Tibial nerve (tissue), 4 donors: ENCODE measurements around the gene KLHL25. TPM values are rescaled to one million over a fixed set of nuclear protein-coding genes. Genes with fewer than 3 reads are reported as not detected.
A peak's percentile ranks its signal among the peaks of the same experiment; 100 is the strongest.

Experiments
- DNase-seq, 2 donors: peaks; one replicate each; pipeline ENCODE4 v3.0.0-alpha.2; 2019; ENCODE audit warnings: low spot score in 2 of 2
- H3K27ac ChIP-seq, 4 donors: fragments of 200-600 bp; sonication (generic) in 3 of 4; one replicate each; pipeline ENCODE4 v1.5.1; 2017 to 2019; ENCODE audit warnings: mild to moderate bottlenecking in 1 of 4
- H3K27me3 ChIP-seq, 2 donors: fragments of 200-600 bp; sonication (generic) in 1 of 2; one replicate each; pipeline versions ENCODE4 v1.5.1 to v1.6.0; 2017 to 2019
- H3K36me3 ChIP-seq, 3 donors: fragments of 200-600 bp; sonication (generic); one replicate each; pipeline ENCODE4 v1.5.1; 2018 to 2019
- H3K4me1 ChIP-seq, 4 donors: fragments of 200-600 bp; sonication (generic) in 3 of 4; one replicate each; pipeline ENCODE4 v1.5.1; 2017 to 2019
- H3K4me3 ChIP-seq, 4 donors: fragments of 200-600 bp; sonication (generic) in 3 of 4; one replicate each; pipeline ENCODE4 v1.5.1; 2017 to 2019; ENCODE audit warnings: mild to moderate bottlenecking in 1 of 4, moderate library complexity in 1 of 4
- H3K9me3 ChIP-seq, 4 donors: fragments of 200-600 bp; sonication (generic) in 3 of 4; one replicate each; pipeline ENCODE4 v1.5.1; 2017 to 2019
- CTCF ChIP-seq, 5 experiments: fragments of 200-600 bp in 3 of 5; fragments of 450-650 bp in 2 of 5; sonication (generic) in 3 of 5; IDR thresholded peaks; one replicate each; pipeline ENCODE4 v1.5.1; 2016 to 2019; ENCODE audit warnings: antibody characterized with exemption in 5 of 5, mild to moderate bottlenecking in 3 of 5, moderate library complexity in 2 of 5
- EP300 ChIP-seq, 2 donors: sonication (generic); formaldehyde crosslinking; IDR thresholded peaks; one replicate each; pipeline ENCODE4 v1.6.1; 2017; ENCODE audit warnings: antibody characterized with exemption in 2 of 2, mild to moderate bottlenecking in 1 of 2
- POLR2A ChIP-seq, 2 donors: fragments of 450-650 bp; IDR thresholded peaks; one replicate each; pipeline ENCODE4 v1.6.1; 2017; ENCODE audit warnings: antibody characterized with exemption in 2 of 2, mild to moderate bottlenecking in 2 of 2, moderate library complexity in 2 of 2
- WGBS, 2 donors: methylation state at CpG; one replicate each; pipeline ENCODE4 v1.1.5; 2018; 5-methylcytosine and 5-hydroxymethylcytosine counted together
- total RNA-seq, 4 donors: library from RNA; depleted of rRNA; stranded (reverse); fragments of >200 nt; gene quantifications; one replicate each; pipeline ENCODE4 v1.1.0, GENCODE V29; 2016

KLHL25 gene
- total RNA-seq, 4 donors from 2014 or later = 8.4 to 34.2 (median 12.6) TPM

GRCh38 chr15:85718981-85719380 is 75.7 kb downstream of the KLHL25 start:
- H3K36me3 ChIP-seq = peaks cover 5 to 97% (median 50%) of the 10 kb centered on the region in 3 donors

GRCh38 chr15:85718271-85718971 is 76.3 kb downstream of the KLHL25 start:
- no peaks in the 10 kb centered on the region for H3K9me3 ChIP-seq
- H3K27me3 ChIP-seq = no peaks in the 10 kb centered on the region
- no peak overlapping the region for H3K4me3 ChIP-seq
- H3K4me1 ChIP-seq = peaks cover 0 to 13% (median under 1%) of the 10 kb centered on the region in 4 donors
- H3K27ac ChIP-seq = peak overlapping the region in 1 of 4 donors; percentile 18
- WGBS, 2 donors = 84 to 90% methylated on average over 12 of the region's 12 CpGs
- TF ChIP-seq CTCF (IDR thresholded peaks at IDR 0.05) = no peak
- TF ChIP-seq EP300 (IDR thresholded peaks at IDR 0.05) = no peak
- TF ChIP-seq POLR2A (IDR thresholded peaks at IDR 0.05) = no peak
- peaks cover 5 to 95% (median 49%) of the 10 kb centered on the region in 3 donors for H3K36me3 ChIP-seq
- no peak for DNase-seq

More at GRCh38 chr15:85718981-85719380, 75.7 kb downstream of the KLHL25 start:
- Histone ChIP-seq H3K27ac (peak overlapping the region in 1 of 4 donors; percentile 18), H3K9me3 (no peaks in the 10 kb centered on the region), H3K27me3 (no peaks in the 10 kb centered on the region), H3K4me1 (peaks cover 0 to 18% (median 4%) of the 10 kb centered on the region in 4 donors), H3K4me3 (no peak overlapping the region)
- no peak for DNase-seq
- WGBS, 2 donors = 82 to 98% methylated on average over 4 of the region's 4 CpGs
- TF ChIP-seq CTCF (IDR thresholded peaks at IDR 0.05) (no peak), EP300 (IDR thresholded peaks at IDR 0.05) (no peak), POLR2A (IDR thresholded peaks at IDR 0.05) (no peak)

- no peak overlapping the region for H3K4me3 ChIP-seq
- H3K27me3 ChIP-seq = no peaks in the 10 kb centered on the region
- DNase-seq = no peak
- 95 to 96% methylated on average over 2 of the region's 2 CpGs for WGBS, 2 donors
- no peaks in the 10 kb centered on the region for H3K9me3 ChIP-seq
- peaks cover 5 to 94% (median 37%) of the 10 kb centered on the region in 3 donors for H3K36me3 ChIP-seq
- TF ChIP-seq CTCF (IDR thresholded peaks at IDR 0.05) (no peak), POLR2A (IDR thresholded peaks at IDR 0.05) (no peak), EP300 (IDR thresholded peaks at IDR 0.05) (no peak)
- H3K27ac ChIP-seq = peak overlapping the region in 1 of 4 donors; percentile 2
- peaks cover 0 to 5% (median 0%) of the 10 kb centered on the region in 4 donors for H3K4me1 ChIP-seq
Measured at GRCh38 chr15:85717212-85717611, 77.5 kb downstream of the KLHL25 start.

GRCh38 chr15:85716261-85716660 is 78.5 kb downstream of the KLHL25 start:
- Histone ChIP-seq H3K4me3 (no peak overlapping the region), H3K4me1 (no peaks in the 10 kb centered on the region), H3K27ac (peak overlapping the region in 1 of 4 donors; percentile 12), H3K36me3 (peaks cover 5 to 94% (median 33%) of the 10 kb centered on the region in 3 donors), H3K27me3 (no peaks in the 10 kb centered on the region), H3K9me3 (no peaks in the 10 kb centered on the region)
- no peak for DNase-seq
- WGBS, 2 donors = 69 to 71% methylated on average over 3 of the region's 3 CpGs
- TF ChIP-seq CTCF (IDR thresholded peaks at IDR 0.05) (no peak), EP300 (IDR thresholded peaks at IDR 0.05) (no peak), POLR2A (IDR thresholded peaks at IDR 0.05) (no peak)

- Histone ChIP-seq H3K27ac (no peak overlapping the region), H3K36me3 (peaks cover 0 to 70% (median 23%) of the 10 kb centered on the region in 3 donors), H3K9me3 (no peaks in the 10 kb centered on the region), H3K4me3 (no peak overlapping the region), H3K4me1 (peaks cover 0 to 25% (median 17%) of the 10 kb centered on the region in 4 donors), H3K27me3 (no peaks in the 10 kb centered on the region)
- no peak for DNase-seq
- TF ChIP-seq EP300 (IDR thresholded peaks at IDR 0.05) = no peak
- TF ChIP-seq POLR2A (IDR thresholded peaks at IDR 0.05) = no peak
- TF ChIP-seq CTCF (IDR thresholded peaks at IDR 0.05) = no peak
- 88% methylated on average over 7 of the region's 7 CpGs for WGBS, 2 donors
Measured at GRCh38 chr15:85711580-85712192, 83.0 kb downstream of the KLHL25 start.
